NAMALWA (cell line): Measurements from ENCODE around the gene STAC.

ENCODE experiments used
- DNase-seq: peaks from one replicate; pipeline ENCODE4 v3.0.0-alpha.2; 2015; ENCODE audit warnings: low spot score

Gene STAC

GRCh38 chr3:36380221-36381031, at the start of gene STAC:
Gene STAC, plus strand, starts transcription at chr3:36380504. Its CDS starts 140 bp downstream, at chr3:36380644.
- no peak for DNase-seq

GRCh38 chr3:36332139-36332538, 48.2 kb upstream of the STAC start:
- no peak for DNase-seq

GRCh38 chr3:36362216-36362615, 18.1 kb upstream of the STAC start:
- DNase-seq, result no peak

GRCh38 chr3:36362973-36363372, 17.3 kb upstream of the STAC start:
- no peak for DNase-seq

- DNase-seq, result no peak
Observed at GRCh38 chr3:36364260-36364659, 16.0 kb upstream of the STAC start.

GRCh38 chr3:36365829-36366228, 14.5 kb upstream of the STAC start:
- no peak for DNase-seq

- DNase-seq, result no peak
Observed at GRCh38 chr3:36366308-36366707, 14.0 kb upstream of the STAC start.

GRCh38 chr3:36367912-36368573, 12.3 kb upstream of the STAC start:
- DNase-seq, result no peak

- no peak for DNase-seq
Observed at GRCh38 chr3:36372534-36372935, 7.8 kb upstream of the STAC start.

GRCh38 chr3:36373084-36373483, 7.2 kb upstream of the STAC start:
- DNase-seq, result no peak

GRCh38 chr3:36373666-36374065, 6.6 kb upstream of the STAC start:
- no peak for DNase-seq

- DNase-seq, result no peak
Observed at GRCh38 chr3:36379872-36380220, 458 bp upstream of the STAC start.

GRCh38 chr3:36381311-36381956, 1.1 kb downstream of the STAC start:
- no peak for DNase-seq

- no peak for DNase-seq
Observed at GRCh38 chr3:36393563-36393962, 13.3 kb downstream of the STAC start.

- no peak for DNase-seq
Observed at GRCh38 chr3:36394176-36394575, 13.9 kb downstream of the STAC start.

- DNase-seq, result no peak
Observed at GRCh38 chr3:36397841-36398240, 17.5 kb downstream of the STAC start.

GRCh38 chr3:36399933-36400332, 19.6 kb downstream of the STAC start:
- DNase-seq, result no peak

- no peak for DNase-seq
Observed at GRCh38 chr3:36401056-36401455, 20.8 kb downstream of the STAC start.

GRCh38 chr3:36403661-36404060, 23.4 kb downstream of the STAC start:
- no peak for DNase-seq

GRCh38 chr3:36405190-36405589, 24.9 kb downstream of the STAC start:
- no peak for DNase-seq

GRCh38 chr3:36408146-36408545, 27.8 kb downstream of the STAC start:
- peak; percentile 15 for DNase-seq

GRCh38 chr3:36409862-36410261, 29.6 kb downstream of the STAC start:
- no peak for DNase-seq

GRCh38 chr3:36411587-36411986, 31.3 kb downstream of the STAC start:
- DNase-seq, result no peak
